IPS-NIHi7 (cell line): Measurements from ENCODE around the gene ERP27.
A peak's percentile ranks its signal among the peaks of the same experiment; 100 is the strongest.

ENCODE experiments used
- DNase-seq: peaks from one replicate; pipeline ENCODE4 v3.0.0; 2012; ENCODE audit warnings: mixed read lengths; ENCODE audit errors: extremely low spot score

Gene ERP27

GRCh38 chr12:14903386-14904098 is 34.8 kb downstream of the ERP27 start:
- DNase-seq, result no peak

DNA sequence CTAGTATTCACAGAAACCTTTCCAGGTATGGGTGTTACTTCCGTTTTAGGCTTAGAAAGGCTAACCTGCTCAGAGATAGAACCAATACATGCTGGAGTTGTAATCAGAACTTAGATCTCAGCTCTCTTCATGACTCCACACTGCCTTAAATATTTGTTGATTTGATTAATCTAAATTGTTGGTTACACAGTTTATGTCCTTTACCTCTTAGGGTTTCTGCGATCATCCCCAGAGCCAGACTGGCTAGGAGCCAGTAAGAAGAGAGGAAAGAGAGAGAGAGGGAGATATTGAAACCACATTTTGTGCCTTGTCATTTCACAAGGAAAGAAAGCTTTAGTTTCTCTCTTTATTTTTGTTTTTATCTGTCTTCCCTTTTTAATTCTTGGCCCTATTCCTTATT is 35.9 kb downstream of the ERP27 start:
- no peak for DNase-seq

DNA sequence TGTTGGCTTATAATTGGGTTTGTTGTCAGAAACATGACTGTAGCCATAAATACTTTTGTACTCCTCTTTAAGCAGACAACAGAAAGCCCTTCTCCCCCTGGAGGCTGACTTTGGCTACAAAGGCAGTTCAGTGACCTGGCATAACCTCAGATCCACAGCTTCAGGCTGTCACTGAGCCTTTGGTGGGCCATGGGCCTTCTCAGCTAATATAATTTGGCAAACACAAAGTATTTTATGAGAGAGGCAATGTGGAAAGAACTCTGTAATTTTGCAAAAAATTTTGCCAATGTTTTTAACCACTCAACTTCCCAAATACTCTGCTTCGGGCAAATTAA is 37.1 kb downstream of the ERP27 start:
- peak; percentile 25 for DNase-seq

DNA sequence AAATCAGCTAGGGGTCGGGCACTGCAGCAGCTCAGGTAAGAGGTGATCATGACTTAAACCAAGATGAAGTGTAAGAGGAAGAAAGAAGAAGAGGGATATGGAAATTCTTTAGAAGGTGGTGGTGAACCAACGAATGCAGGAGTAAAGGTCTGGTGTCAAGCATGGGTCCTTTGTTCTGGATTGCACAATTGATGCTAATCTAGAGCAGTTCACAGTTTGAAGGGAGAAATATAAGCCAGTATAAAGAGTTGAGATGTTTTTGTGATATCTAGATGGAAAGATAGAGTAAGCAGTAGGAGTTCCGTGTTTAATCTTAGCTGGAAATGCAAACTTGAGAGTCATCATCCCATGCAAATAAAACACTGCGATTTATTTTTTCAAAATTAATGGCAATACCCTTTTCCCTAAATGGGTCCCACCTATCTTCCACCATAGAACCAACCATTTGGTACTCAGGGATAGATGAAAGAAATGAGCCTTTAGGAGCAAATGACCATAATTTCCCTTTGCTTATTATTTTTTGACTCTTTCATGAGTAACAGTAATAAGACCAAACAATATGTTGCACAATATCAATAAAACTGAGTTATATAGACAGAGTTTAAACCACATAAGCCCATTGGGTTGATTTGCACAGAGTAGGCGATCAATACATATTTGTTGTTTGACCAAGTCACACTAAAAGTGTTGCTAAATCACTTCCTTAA is 37.7 kb downstream of the ERP27 start:
- no peak for DNase-seq

GRCh38 chr12:14896521-14897169 is 41.7 kb downstream of the ERP27 start:
- no peak for DNase-seq

- no peak for DNase-seq
Observed at GRCh38 chr12:14893506-14894250, 44.7 kb downstream of the ERP27 start.

- DNase-seq, result no peak
Observed at GRCh38 chr12:14892726-14893505, 45.4 kb downstream of the ERP27 start.

GRCh38 chr12:14890701-14891100 is 47.6 kb downstream of the ERP27 start:
- DNase-seq, result no peak

DNA sequence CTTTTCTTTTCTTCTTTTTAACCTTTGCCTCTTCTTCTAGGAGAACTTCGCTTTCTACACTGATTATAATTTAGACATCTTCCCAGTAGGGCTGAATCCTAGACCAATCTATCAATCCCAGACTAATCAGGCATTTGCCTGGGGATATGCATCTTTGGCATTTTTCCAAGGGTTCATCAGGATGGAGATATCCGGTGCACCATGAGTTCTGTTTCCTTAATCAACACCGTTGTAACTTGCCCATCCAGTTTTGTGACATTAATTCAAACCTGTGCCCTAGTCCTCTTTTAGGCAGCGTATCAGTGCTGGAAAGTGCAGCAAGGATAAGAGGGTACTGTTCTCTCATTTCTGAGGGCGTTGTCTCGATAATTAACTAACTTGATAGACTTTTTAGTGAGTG is 52.1 kb downstream of the ERP27 start:
- DNase-seq, result no peak

DNA sequence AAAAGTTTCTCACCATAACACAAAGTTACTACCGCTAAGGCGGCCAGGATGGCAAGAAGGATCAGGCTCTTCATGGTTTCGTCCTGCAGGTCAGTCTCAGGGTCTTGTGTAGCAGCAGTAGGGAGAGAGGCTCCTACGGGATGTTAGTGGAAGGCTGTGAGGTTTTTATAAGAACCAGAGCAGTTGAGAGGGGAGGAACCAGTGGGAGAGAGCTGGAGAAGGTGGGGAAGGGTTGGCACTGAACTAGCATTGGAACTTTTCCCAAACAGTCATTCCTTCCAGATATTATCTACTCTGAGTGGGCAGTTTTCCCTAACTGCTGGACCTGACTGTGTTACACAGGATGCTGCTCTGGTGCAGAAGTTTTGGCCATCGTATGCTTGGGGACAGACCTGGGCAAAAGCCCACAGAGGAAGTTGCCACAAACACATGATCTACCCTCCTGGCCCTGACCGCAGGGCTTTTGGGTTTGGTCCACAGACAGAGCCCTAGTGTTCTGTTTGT is 52.6 kb downstream of the ERP27 start, which contains the start of gene MGP:
Gene MGP, minus strand, starts transcription at position 137 of the 504 bp plus-strand sequence. Its CDS starts 63 bp downstream, at position 74.
- no peak for DNase-seq

- no peak for DNase-seq
Observed at GRCh38 chr12:14884458-14884878, 53.9 kb downstream of the ERP27 start.

DNA sequence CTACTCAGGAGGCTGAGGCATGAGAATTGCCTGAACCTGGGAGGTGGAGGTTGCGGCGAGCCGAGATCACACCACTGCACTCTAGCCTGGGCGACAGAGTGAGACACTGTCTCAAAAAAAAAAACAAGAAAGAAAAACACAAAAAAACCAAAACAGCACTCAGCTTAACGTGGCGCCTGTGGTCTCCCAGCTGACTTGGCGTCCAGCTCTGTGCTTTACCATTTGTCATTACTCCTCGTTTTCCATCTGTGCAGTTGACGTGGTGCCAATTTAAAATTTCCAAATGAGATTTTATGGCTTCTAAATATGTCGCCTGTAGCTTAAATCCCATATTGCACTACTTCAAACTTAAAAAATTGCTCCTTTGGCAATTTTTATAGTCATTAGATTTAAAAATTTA is 54.7 kb downstream of the ERP27 start:
- DNase-seq, result no peak

GRCh38 chr12:14880890-14881453 is 57.4 kb downstream of the ERP27 start:
- DNase-seq, result no peak

DNA sequence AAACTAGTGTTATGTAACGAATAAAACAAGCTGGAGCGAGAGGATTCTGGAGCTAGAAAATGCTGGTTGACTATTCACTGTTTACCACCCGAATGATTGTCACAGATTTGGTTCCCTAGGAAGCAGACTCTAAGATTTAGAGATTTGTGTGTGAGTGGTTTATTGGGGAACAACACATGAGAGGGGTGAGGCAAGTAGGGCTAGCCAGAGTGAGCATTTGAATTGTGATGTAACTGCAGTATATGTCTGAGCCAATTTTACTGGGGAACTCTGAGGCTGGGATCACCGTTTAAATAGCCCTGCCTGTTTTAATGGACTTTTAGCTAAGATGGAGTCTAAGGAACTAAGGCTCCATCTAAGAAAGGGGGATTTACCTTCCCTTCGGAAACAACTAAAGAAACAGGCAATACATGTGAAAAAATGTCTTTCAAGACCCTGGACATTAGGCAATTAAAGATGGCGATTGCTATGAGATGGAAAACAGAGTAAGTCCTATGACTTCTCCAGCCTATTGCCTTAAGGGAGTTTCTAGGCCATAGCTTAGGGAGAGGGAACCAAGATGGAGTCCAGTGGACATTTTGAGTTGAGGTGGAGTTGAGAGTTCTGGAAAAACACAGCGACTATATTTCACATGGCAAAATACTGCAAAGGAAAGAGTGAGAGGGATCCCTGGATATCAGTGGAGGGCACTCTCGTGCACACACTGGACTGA is 59.0 kb downstream of the ERP27 start:
- DNase-seq, result no peak

GRCh38 chr12:14878488-14878887 is 59.8 kb downstream of the ERP27 start:
- DNase-seq, result no peak

DNA sequence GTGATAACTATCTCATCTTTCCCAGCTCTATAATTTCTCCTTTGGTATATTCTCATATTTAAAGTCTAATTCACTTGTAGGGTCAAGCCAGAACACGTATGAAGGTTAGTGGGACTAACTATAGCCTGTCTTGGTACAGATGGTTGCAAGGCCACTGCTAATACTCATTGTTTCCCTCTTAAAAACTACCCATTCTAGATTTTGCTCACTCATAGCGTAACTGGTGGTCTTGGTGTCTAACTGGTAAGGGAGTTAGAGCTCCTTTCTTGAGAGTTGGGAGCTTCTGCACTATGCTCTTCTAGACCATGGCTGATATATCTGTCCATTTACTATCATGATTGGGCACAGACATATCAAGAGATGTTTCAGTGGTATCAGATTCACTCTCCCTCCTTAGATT is 61.5 kb downstream of the ERP27 start:
- no peak for DNase-seq

- no peak for DNase-seq
Observed at GRCh38 chr12:14874882-14875281, 63.5 kb downstream of the ERP27 start.

DNA sequence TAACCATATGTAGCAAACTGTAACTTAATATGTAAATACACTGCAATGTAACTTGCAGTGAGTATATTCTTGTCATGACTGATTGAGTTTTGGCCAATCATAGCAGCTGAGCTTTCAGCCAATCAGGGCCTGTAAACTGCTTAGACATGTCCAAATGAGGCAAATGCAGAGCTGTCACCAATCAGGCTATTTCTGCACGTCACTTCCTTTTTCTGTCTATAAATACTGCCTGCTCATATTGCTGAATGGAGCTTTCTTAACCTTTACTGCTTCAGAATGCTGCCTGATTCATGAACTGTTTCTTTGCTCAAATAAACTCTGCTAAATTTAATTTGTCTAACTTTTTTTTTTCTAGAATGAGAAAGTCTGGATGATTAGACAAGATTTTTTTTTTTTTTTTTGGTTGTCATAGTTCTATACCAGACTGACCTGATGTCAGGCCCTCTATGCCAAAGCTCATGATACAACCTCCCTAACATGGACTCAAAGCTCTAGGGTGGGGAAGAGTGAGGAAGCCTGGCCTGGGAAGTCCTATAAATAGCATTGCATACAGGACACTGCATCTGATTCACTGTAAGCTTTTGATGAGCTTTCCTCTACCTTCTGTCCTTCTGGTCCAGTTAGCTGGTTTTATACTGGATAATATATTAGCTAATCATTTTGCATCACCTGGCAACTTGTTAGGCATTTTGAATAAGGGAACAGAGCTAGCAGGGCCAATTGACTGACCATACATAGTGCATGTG is 64.7 kb downstream of the ERP27 start:
- no peak for DNase-seq

GRCh38 chr12:14871886-14872285 is 66.5 kb downstream of the ERP27 start:
- DNase-seq, result no peak

DNA sequence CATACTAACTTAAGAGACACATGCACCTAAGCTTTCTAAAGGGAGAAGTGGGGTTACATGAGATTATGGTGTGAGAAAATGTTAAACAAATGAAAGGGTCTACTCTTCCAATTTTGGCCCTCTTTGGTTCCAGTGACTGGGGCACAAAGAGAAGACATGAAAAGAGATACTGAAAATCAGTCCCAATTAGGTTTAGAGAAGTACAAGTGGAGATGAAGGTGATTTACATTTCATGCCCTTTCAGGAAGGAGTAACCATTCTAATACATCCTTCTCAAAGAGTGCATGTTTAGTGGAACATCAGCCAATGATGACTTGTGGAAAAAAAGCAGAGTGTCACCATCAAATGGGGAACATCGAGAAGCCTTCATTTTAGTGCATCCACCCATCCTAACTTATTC is 67.1 kb downstream of the ERP27 start:
- no peak for DNase-seq
